HG03060 (cell line): ENCODE measurements around the gene C15orf61.
A peak's percentile ranks its signal among the peaks of the same experiment; 100 is the strongest.

Source experiments
- ATAC-seq: cut with Tn5 transposase; IDR thresholded peaks from one replicate; pipeline ENCODE4 v1.9.1; 2021; ENCODE audit warnings: low read depth, moderate number of reproducible peaks; ENCODE audit not compliant: unreplicated experiment

Gene C15orf61

DNA sequence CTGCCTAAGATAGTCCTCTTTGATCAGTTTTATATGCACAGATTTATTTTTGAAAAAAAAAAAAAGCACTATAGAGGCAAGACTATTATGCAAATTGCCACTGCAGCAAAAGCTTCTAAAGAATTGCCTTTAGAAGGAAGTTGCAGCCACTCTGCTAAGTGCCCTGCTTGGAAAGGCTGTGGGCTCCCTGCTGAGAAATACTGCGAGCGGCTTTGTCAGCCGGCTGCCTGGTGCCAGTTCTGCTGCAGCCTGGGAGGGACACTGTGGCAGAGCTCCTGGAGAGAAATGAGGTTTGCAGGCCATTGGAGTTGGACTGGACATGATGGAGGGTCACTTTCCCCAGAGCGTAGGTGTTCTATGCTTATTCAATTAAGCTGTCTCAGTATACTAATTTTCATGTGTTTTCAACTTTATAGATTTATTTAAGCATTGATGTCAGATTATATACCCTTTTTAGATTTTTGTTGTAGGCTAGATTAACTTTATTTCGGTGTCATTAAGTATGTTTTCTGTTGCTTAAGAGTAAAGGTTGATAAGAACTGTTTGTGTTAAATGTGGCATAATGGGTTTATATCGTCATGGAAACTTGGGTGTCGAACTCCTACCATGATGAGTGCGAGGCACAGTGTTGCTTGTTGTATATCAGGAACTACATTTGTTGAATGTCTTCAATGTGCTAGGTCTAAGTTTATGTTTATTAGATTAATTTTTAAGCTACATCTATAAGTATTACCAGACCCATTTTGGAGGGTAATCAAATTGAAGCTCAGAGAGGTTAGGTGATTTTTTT is 28.1 kb downstream of the C15orf61 start:
- ATAC-seq = no peak

DNA sequence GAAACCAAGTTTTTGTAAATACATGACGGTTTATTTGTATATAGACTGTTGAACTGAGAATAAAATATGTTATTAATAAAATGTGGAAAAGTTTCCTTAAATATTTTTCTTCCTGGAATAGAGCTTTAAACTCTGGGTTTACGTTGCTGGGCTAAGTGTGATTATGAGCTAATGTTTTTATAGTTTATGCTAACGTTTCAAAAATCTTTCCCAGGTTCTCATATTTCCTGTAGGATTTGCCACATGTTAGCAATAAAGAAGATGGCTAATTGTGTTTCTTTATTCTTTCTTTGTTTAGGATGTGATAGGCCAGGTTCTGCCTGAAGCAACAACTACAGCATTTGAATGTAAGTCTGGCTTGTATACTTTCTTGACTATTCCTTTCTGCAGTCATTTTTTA is 28.8 kb downstream of the C15orf61 start:
- no peak for ATAC-seq

DNA sequence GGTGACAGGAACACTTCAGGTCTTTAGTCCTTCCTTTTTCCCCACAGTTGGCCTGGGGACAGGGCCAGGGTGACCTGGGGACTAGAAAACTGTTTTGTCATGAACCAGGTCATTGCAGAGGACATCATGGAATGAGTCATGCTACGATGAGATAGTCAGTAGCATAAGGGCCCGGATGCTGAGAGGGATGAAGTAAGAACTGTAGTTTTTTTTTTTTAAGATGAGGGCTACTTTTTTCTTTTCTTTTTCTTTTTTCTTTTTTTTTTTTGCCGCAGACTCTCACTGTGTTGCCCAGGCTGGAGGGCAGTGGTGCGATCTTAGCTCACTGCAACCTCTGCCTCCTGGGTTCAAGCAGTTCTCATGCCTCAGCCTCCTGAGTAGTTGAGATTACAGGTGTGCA is 29.6 kb downstream of the C15orf61 start:
- ATAC-seq = no peak

DNA sequence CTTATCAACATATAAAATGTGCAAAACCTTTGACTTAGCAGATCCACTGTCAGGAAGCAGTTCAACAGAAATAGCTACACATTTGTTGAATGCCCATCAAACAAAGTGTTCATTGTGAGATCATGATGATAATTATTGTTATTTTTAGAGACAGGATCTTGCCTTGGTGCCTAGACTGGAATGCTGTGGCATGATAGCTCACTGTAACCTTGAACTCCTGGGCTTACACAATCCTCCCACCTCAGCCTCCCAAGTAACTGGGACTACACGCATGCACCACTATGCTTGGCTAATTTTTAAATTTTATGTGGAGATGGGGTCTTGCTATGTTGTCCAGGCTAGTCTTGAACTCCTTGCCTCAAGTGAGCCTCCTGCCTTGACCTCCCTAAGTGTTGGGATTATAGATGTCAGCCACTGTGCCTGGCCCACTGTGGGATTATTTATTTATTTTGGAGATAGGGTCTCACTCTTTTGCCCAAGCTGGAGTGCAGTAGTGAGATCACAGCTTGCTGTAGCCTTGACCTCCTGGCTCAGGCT is 30.3 kb downstream of the C15orf61 start:
- no peak for ATAC-seq

DNA sequence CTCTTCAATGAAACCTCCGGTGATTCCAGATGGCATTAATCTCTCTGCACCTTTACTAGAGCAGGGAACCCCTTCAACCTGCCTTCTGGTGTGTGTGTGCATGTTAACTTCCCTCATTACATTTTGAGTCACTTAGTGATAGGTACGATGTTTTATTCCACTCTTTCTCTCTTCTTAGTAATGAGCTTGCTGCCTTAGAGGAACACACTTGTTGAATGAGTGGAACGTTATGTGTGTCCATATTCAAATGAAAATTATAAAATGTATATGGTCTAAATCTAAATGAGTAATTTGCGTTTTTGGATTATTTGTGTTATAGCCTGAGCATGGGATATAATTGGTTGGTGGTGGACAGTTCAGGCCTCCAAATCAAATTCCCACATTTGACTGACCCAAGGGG is 33.6 kb downstream of the C15orf61 start:
- ATAC-seq = no peak

DNA sequence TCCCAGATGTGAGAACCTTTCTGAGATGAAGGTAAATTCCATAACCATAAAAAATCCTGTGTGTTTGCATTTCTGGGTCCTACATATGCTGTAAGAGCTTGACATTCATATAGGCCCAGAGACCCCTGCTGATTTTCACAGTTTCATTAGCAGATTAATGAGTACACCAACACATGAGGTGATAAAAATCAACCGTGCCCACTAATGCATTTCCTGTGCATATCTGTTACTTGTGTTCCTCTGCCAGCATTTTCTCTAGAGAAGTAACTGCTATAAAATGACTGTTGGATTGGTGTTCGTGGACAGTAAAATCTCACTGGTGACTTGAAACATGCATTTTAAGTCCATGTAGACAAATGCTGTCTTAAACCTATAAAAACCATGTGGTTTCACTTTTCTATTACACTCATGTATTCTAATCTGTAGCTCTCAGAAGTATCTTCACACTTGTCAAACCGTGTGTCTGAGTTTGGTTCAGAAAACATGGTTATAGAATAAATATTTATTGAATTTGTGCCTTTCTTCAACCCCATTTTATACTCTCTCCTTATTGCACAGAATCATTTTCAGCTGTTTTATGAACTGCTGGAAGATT is 36.1 kb downstream of the C15orf61 start:
- ATAC-seq = no peak

DNA sequence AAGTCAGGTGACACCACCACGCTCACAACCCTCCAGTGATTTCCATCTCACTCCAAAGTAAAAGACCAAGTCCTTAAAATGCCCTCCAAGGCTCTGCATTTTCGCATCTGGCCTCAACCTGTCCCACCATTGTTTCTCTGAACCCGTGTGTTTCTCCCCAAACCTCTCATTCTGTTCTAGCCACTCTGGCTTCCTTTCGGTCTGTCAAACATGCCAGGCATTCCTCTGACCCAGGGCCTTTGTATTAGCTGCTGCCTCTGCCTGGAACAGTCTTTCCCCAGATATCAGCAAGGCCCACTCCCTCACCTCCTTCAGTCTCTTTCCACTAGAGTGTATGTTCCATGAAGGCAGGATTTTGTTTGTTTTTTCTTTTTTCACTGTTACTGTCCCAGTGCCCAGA is 37.6 kb downstream of the C15orf61 start:
- no peak for ATAC-seq

DNA sequence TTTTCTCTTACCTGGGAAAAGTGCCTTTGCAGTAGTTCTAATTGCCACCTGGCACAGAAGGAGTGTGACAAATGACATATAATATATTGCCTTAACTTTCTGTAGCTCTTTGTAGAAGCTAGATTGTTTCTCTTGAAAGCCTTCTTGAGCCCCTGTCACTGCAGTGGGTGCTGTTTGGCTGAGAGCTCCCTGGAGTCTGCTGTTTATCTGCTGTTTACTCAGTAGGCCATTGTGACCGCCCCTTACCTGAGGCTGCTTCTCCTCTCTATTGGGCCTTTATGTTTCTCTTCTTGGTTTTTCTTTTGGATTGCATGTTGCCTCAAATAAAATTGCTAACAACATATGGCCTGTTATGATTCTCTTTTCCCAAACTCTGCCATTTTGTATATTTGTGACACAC is 38.2 kb downstream of the C15orf61 start:
- ATAC-seq = no peak

DNA sequence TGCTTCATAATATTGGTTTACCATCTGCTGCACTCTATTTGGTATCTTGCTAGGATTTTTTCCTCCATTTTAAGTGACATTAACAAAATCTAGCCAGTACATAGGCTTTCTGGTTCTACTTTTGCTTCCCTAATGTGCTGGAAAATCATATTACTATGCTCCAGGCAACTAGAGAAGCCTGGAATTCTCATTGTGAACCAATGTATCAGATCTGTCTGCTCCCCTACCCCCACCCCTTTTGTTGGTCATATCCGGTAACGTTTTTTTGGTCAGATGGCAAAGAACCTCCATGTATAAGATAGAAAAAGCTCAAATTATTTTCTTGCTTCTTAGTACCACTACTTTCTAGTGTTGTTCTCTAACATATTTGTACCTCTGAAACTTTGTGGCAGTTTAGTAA is 38.6 kb downstream of the C15orf61 start:
- ATAC-seq = no peak

DNA sequence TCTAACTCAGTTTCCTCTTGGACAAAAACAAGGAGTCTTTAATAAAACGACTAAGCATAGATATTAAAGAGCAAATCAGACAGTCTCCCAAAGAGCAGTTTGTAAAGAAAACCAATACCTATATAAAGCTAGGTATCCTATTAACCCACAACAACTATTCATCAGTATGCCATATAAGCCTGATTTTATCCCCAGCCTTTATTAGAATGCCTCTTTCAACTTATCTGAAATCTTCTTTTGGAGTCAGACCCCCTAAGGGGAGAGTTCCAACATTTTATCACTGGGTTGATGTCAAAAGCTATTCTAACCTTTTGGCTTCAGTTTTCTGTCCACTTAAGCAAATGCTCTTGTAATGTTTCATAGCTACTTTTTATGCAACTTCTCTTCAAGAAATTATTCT is 39.4 kb downstream of the C15orf61 start:
- no peak for ATAC-seq

DNA sequence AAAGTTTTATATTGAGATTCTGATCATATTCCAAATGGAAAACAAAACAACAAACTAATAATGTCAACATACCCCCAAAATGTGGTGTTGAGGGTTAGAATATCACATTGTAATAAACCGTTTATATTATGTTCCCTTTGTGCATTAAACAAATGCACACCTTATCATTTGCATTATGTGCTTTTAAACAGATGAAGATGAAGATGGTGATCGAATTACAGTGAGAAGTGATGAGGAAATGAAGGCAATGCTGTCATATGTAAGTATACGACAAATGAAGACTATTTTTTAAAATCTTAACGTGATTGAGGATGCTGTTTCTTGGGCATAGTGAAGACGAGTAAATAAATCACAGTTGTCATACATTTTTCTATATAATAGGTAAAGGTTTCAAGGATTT is 42.2 kb downstream of the C15orf61 start:
- ATAC-seq = no peak

DNA sequence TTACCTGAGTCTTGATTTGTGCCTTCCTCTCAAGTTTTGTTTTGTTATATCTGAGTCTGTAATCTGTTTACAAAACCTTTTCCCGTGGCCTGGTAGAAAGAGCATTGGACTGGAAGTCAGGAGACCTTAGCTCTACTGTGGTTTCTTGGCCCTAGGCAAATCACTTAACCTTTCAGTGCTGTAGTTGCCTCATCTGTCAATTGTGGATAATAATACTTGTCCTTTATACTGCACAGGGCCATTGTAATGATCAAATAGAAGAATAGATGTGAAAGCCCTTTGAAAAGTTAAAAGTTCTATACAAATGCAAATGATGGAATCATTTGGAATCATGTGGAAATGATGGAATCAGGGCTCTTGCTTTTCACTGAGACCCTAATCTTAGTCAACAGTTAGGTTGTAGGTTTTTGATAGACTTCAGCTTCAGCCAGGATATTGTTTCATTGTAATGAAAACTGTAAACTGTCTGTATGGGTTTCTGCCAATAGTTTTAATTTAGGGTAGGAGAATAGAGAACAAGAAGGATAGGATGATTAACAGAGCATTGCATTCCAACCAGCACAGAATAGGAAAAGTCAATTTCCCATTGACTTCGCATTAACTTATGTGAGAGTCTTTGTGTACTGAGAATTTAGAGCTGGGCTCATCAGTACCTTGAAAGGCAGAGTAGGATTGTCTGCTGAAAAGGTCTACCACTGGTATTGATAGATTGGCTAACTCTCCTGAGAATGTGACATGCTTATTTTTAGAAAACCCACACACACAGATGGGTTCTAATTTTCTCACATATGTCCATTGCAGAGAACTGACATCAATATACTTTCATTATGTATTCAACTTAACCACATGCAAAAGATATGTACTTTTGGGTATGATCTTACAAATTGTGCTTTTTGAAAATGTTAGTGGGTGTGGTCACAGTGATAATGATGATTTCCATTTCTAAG is 43.4 kb downstream of the C15orf61 start:
- ATAC-seq = peak; percentile 90

DNA sequence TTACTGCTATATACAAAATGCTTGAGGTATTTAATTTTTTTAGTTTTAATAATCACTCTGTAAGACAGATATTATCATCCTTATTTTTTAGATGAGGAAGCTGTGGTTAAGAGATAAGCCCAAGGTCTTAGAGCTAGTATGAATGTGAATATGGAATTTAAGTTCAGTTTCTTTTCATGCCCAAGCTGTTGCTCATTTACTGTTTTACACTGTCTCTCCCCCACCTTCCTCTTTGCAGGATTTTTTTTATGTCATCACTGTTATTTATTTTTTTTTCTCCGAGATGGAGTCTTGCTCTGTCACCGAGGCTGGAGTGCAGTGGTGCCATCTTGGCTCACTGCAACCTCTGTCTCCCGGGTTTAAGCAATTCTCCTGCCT is 44.0 kb downstream of the C15orf61 start:
- ATAC-seq = peak; percentile 10

DNA sequence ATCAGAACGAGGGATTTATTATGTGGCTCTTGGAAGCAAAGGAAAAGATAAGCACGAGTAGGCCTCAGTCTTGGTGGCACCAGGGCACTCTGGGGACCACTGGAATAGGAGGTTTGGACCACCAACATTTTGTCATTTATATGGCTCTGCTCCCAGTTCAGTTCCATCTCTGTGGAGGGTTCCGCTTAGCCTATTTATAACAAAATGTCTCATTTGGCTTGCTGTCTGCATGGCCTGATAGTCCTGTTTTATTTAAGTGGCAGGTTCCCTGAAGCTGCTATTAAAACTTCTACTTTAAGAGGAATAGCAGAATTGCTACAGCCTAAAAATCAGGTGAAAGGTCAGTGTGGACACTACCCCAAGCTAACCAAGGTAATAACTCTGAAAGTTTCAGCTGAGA is 48.7 kb downstream of the C15orf61 start:
- no peak for ATAC-seq

DNA sequence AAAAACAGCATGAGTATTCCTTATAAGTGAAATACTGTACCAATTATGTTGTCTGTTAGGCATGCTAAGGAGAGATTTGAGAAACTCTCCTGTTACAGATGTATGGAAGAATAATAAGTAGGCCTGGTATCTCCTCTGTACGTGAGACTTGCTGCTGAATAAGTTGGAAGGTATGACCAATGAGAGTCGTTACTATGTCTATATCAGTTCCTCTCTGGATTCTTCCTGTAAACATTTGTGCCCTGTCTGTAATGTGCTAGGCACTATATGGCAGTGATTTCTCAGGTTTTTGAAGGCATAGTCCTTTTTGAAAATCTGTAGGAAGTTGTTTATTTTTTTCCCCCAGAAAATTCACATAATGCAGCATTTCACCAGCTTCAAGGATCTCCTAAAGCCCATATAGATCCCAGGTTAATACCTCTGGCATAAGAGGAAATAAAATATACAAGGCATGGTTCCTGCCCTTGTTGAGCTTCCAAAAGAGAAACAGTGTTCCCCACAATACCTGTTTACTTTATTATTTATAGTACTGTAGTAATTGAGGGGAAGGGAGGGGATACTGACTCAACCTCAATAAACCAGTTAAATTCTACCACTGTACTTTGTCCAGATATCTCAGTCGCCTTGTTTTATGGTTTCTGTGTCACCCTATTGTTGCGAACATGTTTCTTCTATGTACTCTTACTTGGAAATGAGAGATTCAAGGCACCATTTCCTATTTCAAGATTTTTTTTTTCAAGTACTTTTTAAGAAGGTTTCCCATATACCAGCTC is 50.1 kb downstream of the C15orf61 start:
- no peak for ATAC-seq

DNA sequence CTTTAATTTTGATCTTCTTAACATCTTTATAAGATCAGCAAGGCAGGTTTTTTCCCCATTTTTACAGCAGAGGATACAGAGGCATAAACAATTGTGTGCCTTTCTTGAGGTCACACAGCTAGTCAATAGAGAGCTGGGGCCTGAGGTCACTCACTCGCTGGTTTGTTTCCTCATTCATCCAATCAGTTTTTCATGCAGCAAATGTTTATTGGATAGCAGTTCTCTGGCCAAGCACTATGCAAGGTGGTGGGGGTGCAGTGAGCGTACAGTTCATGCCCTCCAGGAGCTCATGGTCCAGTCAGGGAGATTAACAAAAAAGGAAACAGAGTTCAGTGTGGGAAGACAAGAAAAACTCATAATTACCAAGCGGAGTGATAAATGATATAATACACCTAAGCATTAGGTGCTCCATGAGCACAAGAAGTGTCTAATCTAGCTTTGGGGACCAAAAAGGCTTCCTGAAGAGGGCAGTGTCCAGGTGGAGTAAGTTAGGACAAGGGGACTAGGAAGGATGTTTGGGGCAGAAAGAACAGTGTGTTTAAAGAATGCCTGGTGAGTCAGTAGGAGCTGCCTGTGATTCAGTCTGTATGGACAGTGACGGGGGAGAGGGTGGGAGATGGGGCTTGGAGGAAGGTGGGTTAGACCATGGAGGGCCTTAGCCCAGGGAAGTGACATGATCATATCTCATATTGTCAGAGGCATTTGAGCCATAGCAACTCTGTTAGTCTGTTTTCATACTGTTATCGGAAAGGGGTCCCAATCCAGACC is 50.9 kb downstream of the C15orf61 start:
- ATAC-seq = no peak

DNA sequence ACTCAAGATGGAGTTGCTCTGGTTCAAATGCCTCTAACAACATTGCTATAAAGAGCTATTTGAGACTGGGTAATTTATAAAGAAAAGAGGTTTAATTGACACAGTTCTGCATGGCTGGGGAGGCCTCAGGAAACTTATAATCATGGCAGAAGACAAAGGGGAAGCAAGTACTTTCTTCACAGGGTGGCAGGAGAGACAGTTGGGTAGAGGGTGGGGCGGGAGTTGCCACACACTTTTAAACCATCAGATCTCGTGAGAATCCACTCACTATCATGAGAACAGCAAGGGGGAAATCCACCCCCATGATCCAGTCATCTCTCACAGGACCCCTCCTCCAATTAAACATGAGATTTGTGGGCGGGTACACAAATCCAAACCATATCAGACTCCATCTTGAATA is 52.3 kb downstream of the C15orf61 start:
- ATAC-seq = no peak

DNA sequence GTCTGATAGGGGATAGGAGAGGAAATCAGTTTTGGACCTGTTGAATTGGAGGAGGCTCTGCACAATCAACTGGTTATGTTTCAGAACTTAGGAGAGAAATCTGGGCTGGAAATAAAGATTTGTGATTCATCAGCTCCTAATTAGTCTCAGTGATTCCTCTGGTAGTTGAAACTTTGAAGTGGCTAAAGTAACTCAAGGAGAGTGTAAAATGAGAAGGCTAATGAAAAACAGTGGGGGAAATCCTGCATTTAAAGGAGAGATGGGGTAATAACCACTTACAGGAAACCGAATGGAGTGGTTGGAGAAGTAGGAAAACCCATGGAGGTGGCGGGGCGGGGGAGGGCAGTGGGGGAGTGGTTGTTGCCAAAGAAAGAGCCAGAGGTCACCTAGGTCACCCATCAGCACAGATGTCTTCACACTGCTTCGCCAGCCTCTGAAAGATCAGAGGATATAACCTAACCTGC is 54.1 kb downstream of the C15orf61 start:
- no peak for ATAC-seq

DNA sequence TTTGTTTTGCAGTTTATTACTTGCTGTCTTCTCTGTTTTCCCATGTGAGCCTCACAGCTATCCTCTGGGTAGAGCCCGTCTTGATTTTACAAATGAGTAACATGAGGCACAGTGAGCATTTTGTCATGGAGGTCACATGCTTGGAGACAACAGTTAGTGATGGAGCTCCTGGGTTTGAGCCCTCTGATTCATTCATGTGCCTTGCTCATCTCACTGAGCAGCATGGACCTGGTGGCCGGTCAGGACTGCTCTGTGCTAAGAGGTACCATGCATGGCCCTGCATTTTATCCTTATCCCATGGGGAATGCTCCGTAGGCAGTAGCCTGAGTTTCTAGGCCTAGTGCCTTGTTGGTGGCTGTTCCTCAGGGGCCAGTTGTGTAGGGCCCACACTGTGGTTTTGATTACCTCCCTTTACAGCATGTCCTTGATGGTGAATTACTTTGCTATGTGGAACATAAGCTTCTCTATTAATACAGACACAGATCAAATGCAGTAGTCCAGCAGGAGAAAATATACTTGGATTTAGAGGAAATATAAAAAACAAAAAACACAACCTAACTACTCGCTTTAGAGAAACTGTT is 57.2 kb downstream of the C15orf61 start:
- no peak for ATAC-seq
